HG02852 (cell line): Measurements from ENCODE around the gene GIT2.
A peak's percentile ranks its signal among the peaks of the same experiment; 100 is the strongest.
"Not testable (repeated sequence)": the region's sequence is repeated elsewhere in the genome, so short reads cannot be mapped to it uniquely, and the experiment has no call there.

Source experiments
- ATAC-seq: cut with Tn5 transposase; IDR thresholded peaks from one replicate; pipeline ENCODE4 v1.9.1; 2021; ENCODE audit warnings: mild to moderate bottlenecking, moderate library complexity; ENCODE audit not compliant: unreplicated experiment

GIT2 gene

GRCh38 chr12:109995686-109996482, at the start of gene GIT2:
Gene GIT2 (minus strand): TSS chr12:109996368. CDS start chr12:109996224, 144 bp downstream.
- peak; percentile 55 for ATAC-seq

GRCh38 chr12:110042264-110042663, 46.1 kb upstream of the GIT2 start:
- ATAC-seq = no peak

- no peak for ATAC-seq
These were observed 43.1 kb upstream of the GIT2 start for GRCh38 chr12:110039085-110039807.

- no peak for ATAC-seq
These were observed 42.5 kb upstream of the GIT2 start for GRCh38 chr12:110038741-110039084.

GRCh38 chr12:110037315-110037714, 41.1 kb upstream of the GIT2 start:
- no peak for ATAC-seq

- no peak for ATAC-seq
These were observed 39.5 kb upstream of the GIT2 start for GRCh38 chr12:110035534-110036104.

- no peak for ATAC-seq
These were observed 37.7 kb upstream of the GIT2 start for GRCh38 chr12:110033888-110034287.

- no peak for ATAC-seq
These were observed 33.2 kb upstream of the GIT2 start for GRCh38 chr12:110029290-110029815.

GRCh38 chr12:110028323-110028722, 32.2 kb upstream of the GIT2 start:
- no peak for ATAC-seq

GRCh38 chr12:110024051-110024450, 27.9 kb upstream of the GIT2 start:
- ATAC-seq = no peak

GRCh38 chr12:110023059-110023980, 27.2 kb upstream of the GIT2 start:
- no peak for ATAC-seq

- no peak for ATAC-seq
These were observed 24.8 kb upstream of the GIT2 start for GRCh38 chr12:110020956-110021355.

GRCh38 chr12:110015132-110015531, 19.0 kb upstream of the GIT2 start:
- ATAC-seq = no peak

GRCh38 chr12:110012659-110013058, 16.5 kb upstream of the GIT2 start:
- ATAC-seq = no peak

GRCh38 chr12:110012137-110012536, 16.0 kb upstream of the GIT2 start:
- no peak for ATAC-seq

GRCh38 chr12:110010853-110011723, 14.9 kb upstream of the GIT2 start:
- ATAC-seq = peak; percentile 46

GRCh38 chr12:110008681-110009398, 12.7 kb upstream of the GIT2 start:
- ATAC-seq = not testable (repeated sequence)

GRCh38 chr12:110007881-110008280, 11.7 kb upstream of the GIT2 start:
- no peak for ATAC-seq

- ATAC-seq = no peak
These were observed 9.9 kb upstream of the GIT2 start for GRCh38 chr12:110006115-110006514.
